T1000 (cell line): ENCODE data around the gene CREBBP.
"Not testable (repeated sequence)": the region's sequence is repeated elsewhere in the genome, so short reads cannot be mapped to it uniquely, and the experiment has no call there.

Source experiments
- DNase-seq: peaks from one replicate; lab custom pipeline; 2025; ENCODE audit warnings: mixed read lengths; lab: John Stamatoyannopoulos, UW

CREBBP gene

DNA sequence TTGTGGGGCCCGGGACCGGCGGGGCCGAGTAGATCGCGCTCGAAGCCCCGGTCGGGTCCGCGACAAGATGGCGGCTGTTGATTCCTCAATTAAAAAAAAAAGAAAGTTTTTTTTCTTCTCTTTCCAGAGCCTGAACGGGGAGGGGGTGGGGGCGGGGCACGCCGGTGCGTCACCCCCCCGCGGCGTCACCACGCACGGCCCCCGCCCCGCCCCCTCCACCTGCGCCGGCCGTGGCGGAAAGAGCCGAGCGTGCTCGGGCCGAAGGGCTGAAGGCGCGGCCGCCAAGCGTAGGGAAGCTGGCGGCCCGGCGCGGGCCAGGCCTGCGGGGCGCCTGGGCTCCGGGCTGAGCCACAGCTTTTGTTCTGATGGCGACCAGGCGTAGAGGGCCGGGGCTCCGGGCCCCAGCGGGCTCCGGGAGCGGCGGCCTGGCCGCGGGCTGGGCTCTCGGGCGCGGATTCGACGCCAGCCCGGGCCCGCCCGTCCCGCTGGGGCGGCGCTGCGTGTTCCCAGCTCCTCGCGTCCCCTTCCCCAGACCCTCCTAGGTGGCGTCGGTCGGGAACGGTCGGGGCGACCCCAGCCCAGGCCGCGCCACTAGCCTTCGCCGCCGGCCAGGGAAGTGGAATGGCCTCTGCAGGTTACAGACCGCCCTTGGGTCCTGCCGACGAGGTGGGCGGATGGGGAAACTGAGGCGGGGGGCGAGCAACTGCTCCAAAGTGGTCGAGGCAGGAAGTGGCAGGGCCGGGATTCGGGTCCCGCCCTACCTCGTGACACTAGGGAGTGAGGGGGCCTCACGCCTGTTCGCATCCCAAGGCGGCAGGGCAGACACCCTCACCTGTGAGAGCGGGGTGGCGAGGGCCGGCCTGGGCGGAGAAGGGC lies at the start of gene CREBBP:
TSS of gene CREBBP (minus strand) at position 91 of the 876 bp plus-strand sequence. CDS start 797 bp downstream, outside the sequence.
- DNase-seq, result peak; percentile 88

DNA sequence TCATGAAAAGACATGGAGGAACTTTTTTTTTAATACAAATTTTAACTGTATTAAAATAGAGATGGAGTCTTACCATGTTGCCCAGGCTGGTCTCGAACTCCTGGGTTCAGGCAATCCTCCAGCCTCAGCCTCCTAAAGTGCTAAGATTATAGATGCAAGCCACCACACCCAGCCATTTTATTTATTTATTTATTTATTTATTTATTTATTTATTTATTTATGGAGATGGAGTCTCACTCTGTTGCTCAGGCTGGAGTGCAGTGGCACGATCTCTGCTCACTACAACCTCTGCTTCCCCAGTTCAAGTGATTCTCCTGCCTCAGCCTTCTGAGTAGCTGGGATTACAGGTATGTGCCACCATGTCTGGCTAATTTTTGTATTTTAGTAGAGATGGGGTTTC lies 46.6 kb upstream of the CREBBP start:
- not testable (repeated sequence) for DNase-seq

DNA sequence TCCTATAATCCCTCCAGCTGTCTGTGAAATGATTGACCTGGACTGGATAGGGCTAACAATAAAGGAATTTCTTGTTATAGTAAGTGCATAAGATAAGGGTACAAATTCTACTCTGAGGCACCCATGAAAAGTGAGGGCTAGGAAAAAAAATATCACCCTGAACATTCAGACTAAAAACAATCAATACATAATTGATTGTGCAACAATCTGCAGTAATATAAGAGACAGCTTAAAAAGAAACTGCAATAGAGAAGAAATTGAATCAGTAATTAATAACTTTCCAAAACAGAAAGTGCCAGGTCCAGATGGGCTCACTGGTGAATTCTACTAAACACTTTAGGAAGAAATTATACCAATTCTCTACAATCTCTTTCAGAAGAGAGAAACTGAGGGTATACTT lies 44.2 kb upstream of the CREBBP start:
- no peak for DNase-seq

DNA sequence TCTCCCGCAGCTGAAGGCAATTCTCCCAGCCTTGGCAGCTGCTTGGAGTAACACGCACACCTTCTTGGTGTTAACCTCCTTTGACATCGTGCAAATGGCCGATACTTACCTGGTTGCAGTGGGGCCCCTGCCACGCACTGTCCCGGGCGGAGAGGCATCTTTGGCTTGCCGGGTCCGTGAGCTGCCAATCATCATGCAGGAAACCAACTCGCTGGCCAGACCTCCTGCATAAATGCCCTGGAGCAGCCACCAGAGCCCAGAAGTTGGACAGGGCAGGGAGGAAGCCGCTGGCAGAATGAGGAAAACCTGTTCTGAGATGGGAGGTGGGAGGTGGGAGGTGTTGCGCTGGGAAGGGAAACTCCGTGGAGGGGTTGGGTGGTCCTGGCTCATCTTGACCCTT lies 41.7 kb upstream of the CREBBP start:
- no peak for DNase-seq

DNA sequence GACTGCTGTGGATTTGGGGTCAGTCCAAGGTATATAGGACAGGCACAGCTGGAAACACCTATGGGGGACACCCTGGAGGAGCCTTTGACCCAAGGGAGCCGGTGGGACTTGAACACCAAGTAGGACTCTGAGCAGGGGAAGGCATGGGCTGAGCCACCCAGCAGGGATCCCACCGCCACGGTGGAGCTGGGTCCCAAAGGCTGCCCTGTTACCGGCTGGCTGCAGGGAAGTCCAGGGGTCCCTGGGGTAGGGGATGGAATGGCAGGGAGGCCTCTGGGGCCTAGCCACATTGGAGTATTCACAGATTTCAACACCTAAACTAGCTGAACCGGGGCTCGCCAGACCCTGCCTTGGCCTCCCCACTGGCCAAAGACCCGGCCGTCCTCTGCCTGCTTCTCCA lies 39.7 kb upstream of the CREBBP start:
- DNase-seq, result no peak

DNA sequence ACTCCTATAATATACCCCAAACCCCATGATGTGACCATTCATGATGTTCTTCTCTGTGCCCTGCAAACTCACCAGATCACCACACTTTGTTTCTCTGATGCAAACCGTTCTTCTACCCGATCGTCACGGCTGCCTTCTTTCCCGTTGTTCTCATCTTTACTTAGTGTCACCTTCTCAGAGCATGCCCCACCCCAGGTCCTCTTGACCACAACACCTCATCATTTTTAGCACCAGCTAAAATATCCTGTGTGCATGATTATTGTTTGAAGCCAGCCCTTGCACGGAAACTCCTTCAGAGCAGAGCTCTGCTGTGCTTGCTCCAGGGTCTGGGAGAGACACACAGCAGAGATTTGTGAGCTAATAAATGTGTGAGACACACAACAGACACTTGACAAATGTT lies 38.9 kb upstream of the CREBBP start:
- no peak for DNase-seq

DNA sequence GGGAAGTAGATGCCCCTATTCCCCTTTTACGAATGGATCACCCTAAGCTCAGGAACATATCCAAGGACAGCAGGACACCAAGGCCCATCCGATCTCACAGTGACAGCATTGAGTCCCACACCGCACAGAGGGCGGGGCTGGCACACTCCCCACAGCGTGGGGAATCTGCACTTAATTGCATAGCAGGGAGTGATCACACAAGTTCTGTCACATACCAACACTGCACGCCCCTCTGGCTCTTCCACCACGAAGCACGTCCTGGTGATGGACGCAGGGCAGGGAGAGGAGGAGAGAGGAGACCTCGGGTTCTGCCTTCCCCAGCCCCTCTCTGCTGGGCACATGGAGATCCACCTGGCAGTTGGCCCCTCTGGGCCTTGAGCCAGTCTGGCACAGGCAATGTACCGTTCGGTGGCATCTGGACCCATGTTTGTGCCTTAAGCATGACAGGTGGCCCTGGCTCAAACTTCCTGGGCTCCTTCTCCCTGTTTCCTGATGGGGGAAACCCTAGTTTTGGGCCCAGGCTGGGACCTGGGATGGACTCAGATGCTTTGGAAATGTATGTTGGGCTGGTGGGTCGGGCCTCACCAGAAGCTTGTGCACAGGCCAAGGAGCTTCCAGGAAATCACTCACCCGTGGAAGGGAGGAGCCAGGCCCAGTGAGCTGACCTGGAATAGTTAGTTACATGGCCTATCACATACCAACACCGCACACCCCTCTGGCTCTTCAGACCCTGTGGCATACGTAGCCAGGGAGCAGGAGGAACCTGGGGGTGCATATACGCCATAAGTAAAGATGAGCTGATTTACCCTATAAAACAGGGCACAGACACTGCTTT lies 35.1 kb upstream of the CREBBP start:
- no peak for DNase-seq

DNA sequence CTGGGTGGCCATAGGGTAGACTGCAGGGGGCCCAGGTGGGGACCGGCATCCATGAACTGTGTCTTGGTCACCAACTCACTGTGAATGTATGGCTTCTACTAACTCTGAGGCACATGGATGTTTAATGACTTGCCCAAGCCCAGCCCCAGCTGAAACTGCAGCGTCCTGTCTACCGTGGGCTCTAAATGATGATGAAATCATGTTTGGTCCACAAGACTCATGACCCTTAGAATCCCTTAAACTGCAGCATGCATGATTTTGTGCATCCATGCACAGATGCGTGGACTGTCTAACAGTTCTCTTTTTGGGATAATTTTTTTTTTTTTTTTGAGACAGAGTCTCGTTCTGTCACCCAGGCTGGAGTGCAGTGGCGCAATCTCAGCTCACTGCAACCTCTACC lies 32.4 kb upstream of the CREBBP start:
- no peak for DNase-seq

DNA sequence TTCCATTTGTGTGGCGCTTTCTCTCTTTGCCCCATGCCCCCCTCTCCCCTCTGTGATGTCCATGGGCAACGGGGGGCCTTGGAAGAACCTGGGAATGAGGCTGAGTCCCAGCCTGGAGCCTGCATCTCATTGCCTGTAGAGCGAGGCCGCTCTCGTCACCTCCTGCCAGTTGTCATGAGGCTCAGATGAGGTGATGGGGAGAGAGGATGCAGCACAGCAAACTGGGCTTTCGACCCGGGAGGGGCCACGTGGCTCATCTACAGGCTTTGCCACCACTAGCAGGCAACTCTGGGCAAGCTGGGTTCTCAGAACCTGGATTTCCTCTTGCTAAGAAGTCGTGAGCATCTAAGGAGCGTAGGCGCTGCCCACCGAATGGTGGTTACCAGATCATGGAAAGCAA lies 31.9 kb upstream of the CREBBP start:
- no peak for DNase-seq

DNA sequence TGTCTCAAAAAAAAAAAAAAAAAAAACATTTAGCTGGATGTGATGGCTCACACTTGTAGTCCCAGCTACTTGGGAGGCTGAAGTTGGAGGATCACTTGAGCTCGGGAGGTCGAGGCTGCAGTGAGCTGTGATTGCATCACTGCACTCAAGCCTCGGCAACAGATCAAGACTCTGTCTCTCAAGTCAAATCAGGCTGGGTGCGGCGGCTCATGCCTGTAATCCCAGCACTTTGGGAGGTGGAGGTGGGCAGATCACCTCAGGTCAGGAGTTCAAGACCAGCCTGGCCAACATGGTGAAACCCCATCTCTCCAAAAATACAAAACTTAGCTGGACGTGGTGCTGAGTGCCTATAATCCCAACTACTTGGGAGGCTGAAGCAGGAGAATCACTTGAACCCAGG lies 31.2 kb upstream of the CREBBP start:
- not testable (repeated sequence) for DNase-seq

DNA sequence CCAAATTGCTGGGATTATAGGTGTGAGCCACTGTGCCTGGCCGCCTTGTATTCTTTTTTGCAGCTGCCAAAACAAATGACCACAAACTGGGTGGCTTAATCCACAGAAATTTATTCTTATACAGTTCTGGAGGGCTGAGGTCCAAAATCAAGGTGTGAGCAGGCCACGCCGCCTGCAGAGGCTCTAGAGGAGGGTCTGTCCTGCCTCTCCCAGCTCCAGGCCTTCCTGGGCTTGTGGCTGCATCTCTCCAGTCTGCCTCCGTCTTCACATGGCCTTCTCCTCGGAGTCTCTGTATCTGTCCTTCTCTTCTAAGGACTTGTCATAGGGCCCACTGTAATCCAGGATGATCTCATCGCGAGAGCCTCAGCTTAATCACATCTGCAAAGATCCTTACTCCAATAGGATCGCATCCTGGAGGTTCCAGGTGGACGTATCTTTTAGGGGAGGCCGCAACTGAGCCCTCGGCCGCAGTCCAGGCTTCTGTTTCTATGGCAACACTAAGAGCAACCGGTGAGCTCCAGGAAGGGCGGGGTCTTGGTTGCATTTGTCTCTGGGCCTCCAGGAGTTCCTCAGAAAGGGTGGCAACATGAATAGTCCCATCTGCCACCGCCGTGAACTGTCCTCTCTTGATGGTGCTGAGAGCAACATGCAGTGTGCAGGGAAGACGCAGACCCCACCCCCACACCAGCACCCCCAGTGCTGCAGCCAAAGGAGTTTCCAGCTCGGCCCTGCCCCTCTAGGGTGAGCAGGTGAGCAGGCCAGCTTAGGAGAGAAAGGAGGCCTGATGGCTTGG lies 29.5 kb upstream of the CREBBP start:
- no peak for DNase-seq

DNA sequence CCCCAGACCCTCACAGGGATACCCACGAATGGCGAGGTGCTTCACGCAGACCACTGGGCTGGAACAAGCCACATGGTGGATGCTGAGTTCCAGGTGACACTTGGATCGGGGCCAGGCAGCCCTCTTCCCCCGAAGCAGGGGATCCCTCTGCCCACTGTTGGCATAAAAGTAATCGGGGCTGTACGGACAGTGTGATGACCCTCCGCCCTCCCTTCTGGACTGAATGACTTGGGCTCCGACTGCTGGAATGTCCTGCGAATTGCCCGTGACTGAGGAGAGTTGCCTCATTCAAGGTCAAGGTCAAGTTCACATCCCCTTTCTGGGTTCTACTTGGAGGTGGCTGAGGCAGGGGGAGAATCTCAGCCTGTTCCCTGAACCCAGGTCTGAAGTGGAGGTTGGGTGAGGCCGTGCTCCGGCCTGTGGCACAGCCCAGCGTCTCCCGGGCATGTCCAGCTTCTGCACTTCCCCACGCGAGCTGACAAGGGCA lies 28.5 kb upstream of the CREBBP start:
- no peak for DNase-seq

DNA sequence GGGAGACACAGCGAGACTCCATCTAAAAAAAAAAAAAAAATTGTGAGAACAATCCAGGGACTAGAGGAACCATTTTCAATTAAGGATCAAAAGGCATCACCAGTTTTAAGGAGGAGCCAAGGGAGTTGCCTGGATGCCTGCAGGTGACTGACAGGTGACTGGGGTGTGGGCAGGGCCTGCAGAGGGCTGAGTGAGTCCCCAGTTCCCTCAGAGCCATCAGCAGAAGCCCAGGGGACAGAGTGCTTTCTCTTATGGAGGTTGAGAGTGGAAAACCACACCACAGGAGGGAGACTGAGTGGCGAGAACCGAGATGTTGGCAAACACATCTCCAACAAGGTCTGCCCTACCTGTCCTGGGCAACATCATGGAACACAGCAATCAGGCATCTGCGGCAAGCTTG lies 27.1 kb upstream of the CREBBP start:
- no peak for DNase-seq

DNA sequence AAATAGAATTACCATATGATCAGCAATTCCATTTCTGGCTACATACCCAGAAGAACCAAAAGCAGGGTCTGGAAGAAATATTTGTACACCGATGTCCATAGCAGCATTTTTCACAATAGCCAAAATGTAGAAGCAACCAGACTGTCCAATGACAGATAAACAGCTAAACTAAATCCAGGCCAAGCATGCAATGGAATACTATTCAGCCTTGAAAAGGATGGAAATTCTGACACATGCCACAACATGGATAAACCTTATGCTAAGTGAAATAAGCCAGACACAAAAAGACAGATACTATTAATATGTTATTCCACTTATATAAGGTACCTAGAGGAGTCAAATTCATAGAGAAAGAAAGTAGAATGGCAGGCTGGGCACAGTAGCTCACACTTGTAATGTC lies 25.9 kb upstream of the CREBBP start:
- DNase-seq, result no peak

DNA sequence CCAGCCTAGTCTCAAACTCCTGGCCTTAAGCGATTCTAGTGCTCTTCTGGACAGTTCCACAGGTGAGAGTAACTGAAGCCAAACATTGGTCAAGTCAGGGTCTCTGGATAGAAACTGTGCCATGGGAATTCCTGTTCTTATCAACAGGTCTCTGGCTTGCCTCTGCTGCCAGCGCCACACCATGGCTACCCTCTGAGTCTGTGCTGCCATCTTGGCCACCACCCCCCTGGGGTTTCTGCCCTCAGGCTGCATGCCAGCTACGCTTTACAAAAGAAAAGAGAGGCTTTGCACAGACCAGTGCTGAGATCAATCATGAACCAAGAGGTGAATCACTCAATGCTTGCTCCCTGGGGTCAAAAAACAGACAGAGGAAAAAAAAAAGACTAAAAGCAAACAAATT lies 24.4 kb upstream of the CREBBP start:
- DNase-seq, result no peak

DNA sequence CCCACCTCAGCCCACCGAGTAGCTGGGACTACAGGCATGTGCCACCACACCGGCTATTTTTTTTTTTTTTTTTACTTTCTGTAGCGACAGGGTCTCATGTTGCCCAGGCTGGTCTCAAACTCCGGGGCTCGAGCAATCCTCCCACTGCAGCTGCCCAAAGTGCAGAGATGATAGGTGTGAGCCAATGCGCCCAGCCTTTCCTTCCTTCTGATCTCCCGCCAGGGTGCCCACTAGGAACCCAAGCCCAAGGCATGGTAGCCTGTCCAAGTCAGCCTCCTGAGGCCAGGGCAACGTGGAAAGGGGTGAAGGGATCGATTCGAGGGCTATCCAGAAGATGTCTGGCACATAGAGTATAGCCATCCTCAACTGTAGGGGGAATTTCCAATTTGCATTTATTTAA lies 9.6 kb upstream of the CREBBP start:
- no peak for DNase-seq

DNA sequence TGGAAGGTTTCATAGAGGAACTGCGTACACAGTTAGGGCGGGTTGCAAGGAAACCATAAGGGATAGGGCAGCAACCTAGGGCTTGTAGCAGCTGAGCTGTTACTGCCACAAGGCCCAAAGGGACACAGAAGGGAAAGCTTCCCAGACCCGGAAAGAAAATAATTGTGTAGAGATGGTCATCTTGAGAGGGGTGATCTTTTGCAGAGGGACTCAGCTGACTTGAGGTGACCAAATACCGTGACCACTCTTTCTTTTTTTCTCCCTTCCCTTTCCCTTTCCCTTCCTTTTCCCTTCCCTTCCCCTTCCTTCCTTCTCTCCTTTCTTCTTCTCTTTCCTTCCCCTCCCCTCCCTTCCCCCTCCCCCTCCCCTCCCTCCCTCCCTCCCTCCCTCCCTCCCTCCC lies 8.5 kb upstream of the CREBBP start:
- DNase-seq, result no peak

DNA sequence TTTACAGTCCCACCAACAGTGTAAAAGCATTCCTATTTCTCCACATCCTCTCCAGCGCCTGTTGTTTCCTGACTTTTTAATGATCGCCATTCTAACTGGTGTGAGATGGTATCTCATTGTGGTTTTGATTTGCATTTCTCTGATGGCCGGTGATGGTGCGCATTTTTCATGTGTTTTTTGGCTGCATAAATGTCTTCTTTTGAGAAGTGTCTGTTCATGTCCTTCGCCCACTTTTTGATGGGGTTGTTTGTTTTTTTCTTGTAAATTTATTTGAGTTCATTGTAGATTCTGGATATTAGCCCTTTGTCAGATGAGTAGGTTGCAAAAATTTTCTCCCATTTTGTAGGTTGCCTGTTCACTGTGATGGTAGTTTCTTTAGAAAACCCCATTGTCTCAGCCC lies 5.5 kb upstream of the CREBBP start:
- not testable (repeated sequence) for DNase-seq

DNA sequence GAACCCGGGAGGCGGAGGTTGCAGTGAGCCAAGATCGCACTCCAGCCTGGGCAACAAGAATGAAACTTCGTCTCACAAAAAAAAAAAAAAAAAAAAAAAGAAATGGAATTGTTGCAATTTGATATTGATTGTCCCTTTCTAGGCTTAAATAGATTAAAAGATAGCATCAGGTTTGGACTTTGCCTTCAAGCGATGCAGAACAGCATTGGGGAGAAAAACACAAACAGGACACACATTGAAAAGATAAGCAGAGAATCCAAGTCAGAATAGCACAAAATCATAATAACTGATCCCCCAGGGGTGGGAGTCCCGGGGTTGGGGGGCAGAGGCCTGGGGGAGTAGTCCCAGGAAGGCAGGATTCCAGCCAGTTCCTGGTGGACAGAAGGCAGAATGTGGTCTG lies 3.9 kb upstream of the CREBBP start:
- DNase-seq, result no peak

DNA sequence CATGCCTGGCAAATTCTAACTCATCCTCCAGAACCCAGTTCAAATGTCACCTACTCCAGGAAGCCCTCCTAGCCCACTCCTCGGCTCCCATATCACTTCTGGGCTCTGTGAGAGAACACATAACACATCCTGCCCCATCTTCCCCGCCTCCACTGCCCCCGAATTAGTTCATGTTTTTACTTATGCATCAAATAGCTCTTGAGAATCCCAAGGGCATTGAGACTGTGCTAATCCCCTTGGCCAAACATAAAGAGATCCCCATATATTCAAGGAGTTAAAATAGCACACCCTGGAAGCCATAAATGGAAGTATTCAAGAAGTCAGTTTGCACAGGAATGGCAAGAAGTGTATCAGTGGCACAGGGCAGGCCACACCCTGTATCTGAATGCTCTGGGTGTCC lies 2.0 kb upstream of the CREBBP start:
- no peak for DNase-seq

DNA sequence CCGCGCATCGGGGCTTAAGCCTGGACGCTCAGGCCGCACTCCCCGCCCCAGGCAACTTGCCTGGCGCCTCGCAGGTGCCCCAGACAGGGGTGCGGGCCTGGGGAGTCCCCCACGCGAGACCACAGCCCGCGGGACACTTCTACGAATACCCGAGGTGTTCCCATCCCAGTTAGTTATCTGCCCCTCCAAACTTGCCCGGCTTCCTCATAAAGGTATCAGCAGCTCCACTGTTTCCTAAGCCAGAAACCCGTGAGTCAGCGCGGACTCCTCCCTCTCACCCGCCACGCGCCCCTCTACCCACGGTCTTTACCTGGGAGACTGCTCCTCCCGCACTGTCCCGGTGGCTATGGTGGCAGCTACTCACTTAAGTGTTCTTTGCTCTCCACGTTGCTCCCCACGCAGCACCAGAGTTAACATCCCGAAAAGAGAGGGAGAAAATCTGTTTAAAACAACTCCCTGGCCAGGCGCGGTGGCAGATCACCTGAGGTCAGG lies 1.0 kb upstream of the CREBBP start:
- no peak for DNase-seq
